IPS DF 4.7 (cell line): Measurements from ENCODE around the gene UBE3D.
"Not testable (repeated sequence)": the region's sequence is repeated elsewhere in the genome, so short reads cannot be mapped to it uniquely, and the experiment has no call there.

Experiments
- DNase-seq: peaks from one replicate; pipeline ENCODE4 v3.0.0-alpha.2; 2013; ENCODE audit warnings: low spot score; ENCODE audit errors: extremely low read depth

Gene UBE3D

GRCh38 chr6:83055366-83055964 is 10.2 kb downstream of the UBE3D start:
- DNase-seq: no peak

- DNase-seq: no peak
Observed at GRCh38 chr6:83053678-83054077, 12.0 kb downstream of the UBE3D start.

GRCh38 chr6:83051377-83052172 is 14.1 kb downstream of the UBE3D start:
- no peak for DNase-seq

GRCh38 chr6:83047065-83047754 is 18.4 kb downstream of the UBE3D start:
- DNase-seq: no peak

GRCh38 chr6:83044091-83044768 is 21.4 kb downstream of the UBE3D start:
- no peak for DNase-seq

GRCh38 chr6:83042467-83043053 is 23.1 kb downstream of the UBE3D start:
- no peak for DNase-seq

GRCh38 chr6:83038246-83038645 is 27.4 kb downstream of the UBE3D start:
- no peak for DNase-seq

GRCh38 chr6:83031689-83032088 is 34.0 kb downstream of the UBE3D start:
- DNase-seq: no peak

- DNase-seq: no peak
Observed at GRCh38 chr6:83019741-83020140, 45.9 kb downstream of the UBE3D start.

GRCh38 chr6:83011131-83011530 is 54.5 kb downstream of the UBE3D start:
- not testable (repeated sequence) for DNase-seq

- no peak for DNase-seq
Observed at GRCh38 chr6:83008626-83009025, 57.0 kb downstream of the UBE3D start.

GRCh38 chr6:83006270-83006905 is 59.3 kb downstream of the UBE3D start:
- no peak for DNase-seq

GRCh38 chr6:82996156-82996555 is 69.5 kb downstream of the UBE3D start:
- DNase-seq: no peak

GRCh38 chr6:82995066-82995465 is 70.6 kb downstream of the UBE3D start:
- no peak for DNase-seq

GRCh38 chr6:82989736-82990290 is 75.8 kb downstream of the UBE3D start:
- no peak for DNase-seq

- DNase-seq: no peak
Observed at GRCh38 chr6:82988930-82989351, 76.7 kb downstream of the UBE3D start.

GRCh38 chr6:82987951-82988350 is 77.7 kb downstream of the UBE3D start:
- no peak for DNase-seq

GRCh38 chr6:82987416-82987815 is 78.2 kb downstream of the UBE3D start:
- DNase-seq: no peak

- DNase-seq: no peak
Observed at GRCh38 chr6:82984720-82985119, 80.9 kb downstream of the UBE3D start.

- no peak for DNase-seq
Observed at GRCh38 chr6:82980086-82980485, 85.6 kb downstream of the UBE3D start.

- DNase-seq: no peak
Observed at GRCh38 chr6:82979657-82980056, 86.0 kb downstream of the UBE3D start.
